HG03432 (cell line): ENCODE results near the gene RSKR.
"Not testable (repeated sequence)": the region's sequence is repeated elsewhere in the genome, so short reads cannot be mapped to it uniquely, and the experiment has no call there.

Source experiments
- ATAC-seq: cut with Tn5 transposase; IDR thresholded peaks from one replicate; pipeline ENCODE4 v1.9.1; 2021; ENCODE audit warnings: mild to moderate bottlenecking, moderate library complexity; ENCODE audit not compliant: unreplicated experiment

RSKR gene

DNA sequence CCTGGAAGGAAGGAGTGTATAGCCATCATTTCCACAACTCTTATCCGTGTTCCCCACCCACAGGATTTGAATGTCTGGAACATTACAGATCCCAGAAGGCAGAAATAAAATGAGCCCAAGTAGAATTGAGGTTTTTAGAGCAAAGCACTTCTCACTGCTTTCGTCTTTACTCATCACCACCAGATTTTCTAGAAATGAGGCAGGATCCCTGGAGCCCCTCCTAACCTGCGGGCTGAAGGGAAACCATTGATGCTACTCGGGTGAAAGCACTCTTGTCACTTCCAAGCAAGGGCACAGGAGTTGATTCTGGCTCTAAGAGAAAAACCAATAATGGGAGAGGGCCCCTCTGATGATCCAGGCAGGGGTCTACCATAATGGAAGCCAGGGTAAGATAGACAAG, 34.5 kb downstream of the RSKR start:
- no peak for ATAC-seq

DNA sequence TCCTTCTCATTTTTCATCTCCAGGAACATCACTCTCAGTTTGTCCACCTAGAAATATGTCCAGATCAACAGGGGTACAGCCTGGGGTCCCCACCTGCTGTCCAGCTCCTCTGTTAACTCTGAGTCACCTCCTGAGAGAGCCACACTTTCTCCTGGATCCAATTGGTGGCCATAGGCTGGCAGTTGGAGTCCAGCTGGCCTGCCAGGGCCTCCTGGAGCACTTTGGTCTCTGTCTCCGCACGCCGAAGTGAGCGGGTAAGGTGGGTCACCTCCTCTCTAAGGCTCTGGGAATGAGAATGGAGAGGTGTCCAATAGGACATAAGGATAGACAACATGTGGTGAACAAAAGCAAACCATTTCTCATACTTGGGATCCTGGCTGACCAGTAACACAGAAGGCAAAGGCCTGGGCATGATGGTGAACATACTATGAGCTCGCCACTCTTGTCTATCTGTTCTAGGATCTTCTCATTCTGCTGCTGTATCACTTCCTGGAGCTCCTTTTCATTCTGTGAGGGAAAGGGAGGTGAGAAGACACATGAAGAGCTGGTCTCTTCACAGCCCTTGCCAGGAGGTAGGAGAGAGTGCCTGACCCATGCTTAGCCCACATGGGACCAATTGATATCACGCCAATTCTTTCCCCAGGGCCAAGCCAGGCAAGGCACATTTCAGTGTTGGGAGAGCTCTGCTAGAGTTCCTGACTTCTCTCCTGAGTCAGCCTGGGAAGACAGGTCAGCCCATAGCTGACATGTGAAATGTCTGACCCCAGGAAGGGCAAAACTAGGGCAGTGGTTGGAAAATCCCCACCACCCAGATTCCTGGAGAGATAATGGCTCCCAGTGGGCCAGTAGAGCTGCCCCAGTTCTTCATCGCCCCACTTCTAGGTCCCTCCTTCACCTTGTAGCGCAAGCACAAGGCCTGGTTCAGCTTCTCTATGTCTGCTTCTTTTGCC, 35.5 kb downstream of the RSKR start:
- ATAC-seq, result no peak

DNA sequence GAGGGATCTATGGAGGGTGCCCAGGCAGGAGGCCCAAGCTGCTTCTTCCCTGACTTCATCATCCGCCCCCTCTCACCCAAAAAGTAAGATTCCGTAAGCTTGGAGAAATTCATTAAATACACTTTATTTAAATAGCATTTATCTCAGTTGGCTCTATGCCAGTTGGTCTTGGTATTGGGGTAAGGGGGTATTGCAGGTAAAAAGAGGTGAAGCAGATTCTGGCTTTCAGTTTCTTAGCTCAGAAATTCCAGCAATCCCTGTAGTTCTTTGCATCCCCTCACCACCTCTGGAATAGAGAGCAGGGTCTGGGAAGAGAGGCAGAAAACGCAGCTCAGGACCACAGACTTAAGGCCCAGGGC, 36.5 kb downstream of the RSKR start:
- no peak for ATAC-seq

DNA sequence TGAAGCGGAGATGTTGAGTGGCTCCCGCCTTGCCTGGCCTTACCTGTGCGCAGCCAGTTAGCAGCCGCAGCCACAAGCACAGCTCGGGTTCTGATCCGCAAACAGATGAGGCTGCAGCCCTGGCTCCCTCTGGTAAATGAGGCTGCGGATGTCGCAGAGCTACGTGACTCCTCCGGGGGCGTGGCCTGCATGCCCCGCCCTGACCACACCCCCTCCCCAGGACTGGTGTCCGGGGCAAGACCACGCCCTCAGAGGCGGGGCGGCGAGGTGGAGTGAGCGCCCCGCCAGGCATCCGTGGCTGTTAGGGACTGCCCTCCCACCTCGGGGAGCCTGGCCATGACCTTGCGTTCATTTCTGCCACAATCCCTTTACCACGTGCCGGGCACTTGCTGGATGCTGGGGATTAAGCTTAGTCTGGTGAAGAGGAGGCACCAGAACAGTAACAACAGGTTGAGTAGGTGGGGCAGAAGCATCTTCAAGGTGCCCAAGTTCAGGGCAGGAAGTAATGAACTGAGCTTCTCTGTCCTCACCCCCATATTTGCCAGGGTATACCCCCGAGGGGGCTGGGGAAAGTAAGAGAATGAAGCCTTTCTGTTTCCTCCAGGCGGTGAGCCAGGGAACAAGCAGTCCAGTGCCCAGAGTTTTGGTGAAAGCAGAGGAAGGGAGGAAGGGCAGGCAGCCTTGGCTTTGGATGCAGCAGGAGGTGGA, 37.1 kb downstream of the RSKR start, which contains the start of gene ALDOC:
TSS of gene ALDOC (minus strand) at position 138 of the 708 bp plus-strand sequence. CDS start 1,363 bp downstream, outside the sequence.
- peak; percentile 85 for ATAC-seq

DNA sequence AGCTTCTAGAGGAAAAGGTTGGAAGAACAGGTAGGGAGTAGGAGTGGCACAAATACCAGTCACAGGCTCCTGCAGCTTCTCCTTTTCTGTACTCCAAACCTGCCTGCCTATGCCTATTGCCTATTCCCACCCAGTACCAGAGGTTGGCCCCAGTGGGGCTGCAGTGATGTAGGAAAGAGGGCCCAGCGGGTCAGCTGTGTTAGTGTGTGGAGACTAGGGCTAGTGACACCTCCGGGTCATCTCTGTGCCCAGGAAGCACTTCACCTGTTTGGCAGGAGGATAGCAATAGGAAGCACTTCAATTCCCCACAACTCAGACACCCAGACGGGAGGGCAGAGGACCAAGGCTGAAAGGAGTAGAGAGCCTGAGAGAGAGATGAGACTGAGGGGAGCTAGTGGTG, 38.0 kb downstream of the RSKR start:
- not testable (repeated sequence) for ATAC-seq

DNA sequence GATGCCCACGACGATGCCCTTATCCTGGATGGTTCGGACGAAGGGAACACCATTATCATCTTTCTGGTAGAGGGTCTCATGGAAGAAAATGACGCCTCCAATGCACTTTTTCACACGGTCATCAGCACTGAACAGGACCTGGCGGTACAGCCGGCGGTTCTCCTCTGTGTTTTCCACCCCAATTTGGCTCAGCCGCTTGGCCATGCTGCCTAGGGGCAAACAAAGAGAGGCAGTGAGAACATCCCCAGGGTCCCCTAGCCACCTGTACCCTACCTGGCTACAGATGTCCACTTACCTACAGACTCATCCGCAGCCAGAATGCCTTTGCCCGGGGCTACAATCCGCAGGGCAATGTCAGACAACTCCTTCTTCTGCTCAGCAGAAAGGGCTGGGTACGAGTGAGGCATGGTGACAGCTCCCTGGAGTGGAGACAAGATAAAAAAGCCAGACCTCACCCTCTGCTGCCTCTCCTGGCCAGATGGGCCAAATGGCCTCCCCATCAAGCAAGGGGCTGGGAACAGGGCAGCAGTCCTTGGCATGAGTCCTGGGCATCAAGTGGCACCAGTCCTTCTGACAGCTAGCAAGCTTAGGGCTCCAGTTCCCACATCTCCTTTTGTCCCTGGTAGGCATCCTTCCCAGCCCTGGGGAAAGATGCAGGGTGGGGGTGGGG, 38.7 kb downstream of the RSKR start:
- ATAC-seq, result no peak

DNA sequence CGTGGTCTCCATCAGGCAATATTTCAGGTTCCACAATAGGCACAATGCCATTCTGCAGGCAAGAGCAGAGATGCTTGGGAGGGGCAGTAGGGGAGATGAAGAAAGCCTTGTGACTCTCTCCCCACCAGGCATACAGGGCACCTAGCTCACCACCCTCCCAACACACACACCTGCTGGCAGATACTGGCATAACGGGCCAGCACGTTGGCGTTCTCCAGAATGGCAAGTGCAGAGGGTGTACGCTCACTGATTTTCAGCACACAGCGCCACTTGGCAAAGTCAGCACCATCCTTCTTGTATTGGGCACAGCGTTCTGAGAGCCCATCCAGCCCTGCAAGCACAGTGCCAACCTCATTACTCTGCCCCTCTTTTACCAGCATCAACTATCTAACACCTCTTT, 39.5 kb downstream of the RSKR start:
- ATAC-seq, result no peak

DNA sequence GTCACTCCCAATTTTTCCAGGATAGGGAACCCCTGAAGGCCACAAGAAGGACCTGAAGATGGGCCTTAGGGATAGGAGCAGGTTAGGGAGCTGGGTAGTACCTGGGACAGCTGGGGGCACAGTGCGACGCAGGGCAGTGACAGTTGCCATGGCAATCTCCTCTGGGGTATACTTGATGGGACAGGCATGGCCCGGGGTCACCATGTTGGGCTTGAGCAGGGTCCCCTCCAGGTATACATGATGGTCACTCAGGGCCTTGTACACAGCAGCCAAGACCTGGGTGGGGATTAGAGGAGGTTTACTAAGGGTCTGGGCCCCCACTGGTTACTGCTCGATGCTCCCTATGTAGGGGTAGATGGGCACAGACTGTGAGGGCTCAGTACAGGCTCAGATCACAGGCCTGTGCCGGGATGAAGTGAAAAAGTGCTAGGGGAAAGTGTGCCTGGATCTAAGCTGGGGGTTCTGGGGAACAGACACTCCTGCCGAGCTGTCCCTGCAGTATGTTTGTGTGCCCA, 40.0 kb downstream of the RSKR start:
- ATAC-seq, result no peak

DNA sequence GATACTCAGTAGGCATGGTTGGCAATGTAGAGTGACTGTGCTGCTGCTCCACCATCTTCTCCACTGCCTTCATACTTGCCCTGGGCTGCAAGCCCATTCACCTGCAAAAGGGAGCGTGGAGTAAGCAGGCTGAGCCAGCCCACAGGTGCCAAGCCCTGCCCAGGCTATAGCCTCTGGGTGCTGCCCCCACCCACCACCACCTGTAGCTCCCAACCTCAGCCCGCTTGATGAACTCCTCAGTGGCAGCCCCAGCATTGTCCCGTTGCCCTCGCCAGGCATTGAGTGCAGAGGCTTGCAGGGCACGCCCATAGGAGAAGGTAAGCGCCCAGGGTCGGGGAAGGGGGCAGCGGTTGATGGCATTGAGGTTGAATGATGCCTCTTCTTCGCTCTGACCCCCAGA, 40.5 kb downstream of the RSKR start:
- ATAC-seq, result no peak

DNA sequence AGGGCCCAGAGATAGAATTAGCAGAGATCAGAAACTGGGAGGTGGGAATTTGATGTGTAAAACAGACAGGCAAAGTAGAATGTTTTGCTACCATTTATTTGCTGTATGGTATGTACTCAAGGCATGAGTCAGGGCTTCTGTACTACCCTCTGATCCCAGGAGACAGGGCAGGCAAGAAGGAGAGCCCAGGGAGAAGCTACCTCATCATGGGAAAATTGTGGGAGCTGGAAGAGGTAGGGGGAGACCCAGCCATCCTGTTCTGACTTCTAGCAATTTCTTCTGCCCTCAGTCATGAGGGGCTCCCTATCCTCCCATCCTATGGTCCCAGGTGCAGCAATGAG, 41.0 kb downstream of the RSKR start:
- ATAC-seq, result no peak

DNA sequence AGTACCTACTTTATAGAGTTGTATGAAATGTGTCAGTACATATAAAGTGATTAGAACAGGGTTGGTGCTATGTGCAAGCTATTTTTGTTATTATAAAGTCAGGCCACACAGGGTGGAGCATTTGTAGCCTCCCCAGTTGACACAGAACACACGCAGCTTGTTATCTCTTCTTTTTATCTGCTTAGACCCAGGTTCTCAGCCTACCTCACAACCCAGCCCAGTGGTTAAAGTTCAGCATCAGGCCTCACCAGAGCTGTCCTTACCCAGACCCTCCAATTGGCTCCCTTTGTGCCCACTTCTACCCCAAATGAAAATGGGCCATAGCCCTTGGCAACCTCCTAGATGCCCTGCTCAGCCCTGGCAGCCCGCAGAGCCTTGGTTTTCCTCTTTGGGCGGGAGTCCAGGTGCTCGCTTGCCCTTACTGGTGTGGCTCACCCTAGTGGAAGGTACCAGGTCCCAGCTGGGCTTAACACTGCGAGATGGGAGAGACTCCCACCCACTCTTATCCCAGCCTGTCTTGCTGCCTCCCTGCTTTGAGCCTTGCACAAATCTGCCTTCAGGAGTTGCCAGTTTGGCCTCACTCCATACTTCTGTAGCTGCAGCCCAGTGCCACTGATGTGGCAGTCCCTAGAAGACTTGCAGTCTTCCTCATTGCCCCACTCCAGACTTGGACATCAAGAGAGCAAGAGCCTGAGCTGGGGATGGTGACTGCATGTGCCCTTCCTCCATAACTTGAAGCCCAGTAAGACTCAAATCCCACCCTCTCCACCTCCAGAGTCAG, 41.5 kb downstream of the RSKR start:
- no peak for ATAC-seq

DNA sequence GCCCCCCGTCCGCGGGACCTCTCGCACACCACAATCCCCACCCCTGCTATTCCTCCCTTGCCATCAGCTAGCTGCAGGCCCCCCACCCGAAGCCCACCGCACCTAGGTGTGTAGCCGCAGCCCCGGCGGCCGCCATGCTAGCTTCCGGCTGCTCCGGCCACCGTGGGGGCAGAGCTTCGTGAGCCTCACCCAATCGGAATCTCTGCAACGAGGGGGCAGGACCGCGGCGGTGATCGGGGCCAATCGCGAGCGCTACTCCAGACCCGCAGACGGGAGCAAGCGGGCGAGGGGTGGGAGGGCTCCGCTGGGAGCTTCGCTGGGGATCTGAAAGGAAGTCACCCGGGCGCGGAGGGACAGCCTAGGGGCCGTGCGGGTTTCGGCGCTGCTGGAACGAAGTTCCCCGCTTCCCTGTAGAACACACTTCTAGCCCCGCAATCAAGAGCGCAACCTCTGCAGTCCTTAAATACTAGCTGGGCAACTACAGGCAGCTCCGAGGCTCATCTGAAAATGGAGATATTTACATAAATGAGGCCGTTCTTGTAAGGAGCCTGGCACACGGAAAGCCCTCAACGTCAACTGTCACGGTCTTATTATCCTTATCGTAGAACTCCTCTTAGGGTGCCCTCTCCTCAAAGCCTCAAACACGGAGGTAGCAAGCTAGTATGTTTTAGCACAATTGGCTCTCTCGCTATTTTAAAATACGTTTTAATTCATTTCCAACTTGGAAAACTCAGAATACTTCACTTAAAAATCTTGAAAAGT, 42.4 kb downstream of the RSKR start, which contains the start of gene PIGS:
TSS of gene PIGS (minus strand) at position 164 of the 762 bp plus-strand sequence. CDS start at position 136, 28 bp downstream.
- peak; percentile 81 for ATAC-seq

DNA sequence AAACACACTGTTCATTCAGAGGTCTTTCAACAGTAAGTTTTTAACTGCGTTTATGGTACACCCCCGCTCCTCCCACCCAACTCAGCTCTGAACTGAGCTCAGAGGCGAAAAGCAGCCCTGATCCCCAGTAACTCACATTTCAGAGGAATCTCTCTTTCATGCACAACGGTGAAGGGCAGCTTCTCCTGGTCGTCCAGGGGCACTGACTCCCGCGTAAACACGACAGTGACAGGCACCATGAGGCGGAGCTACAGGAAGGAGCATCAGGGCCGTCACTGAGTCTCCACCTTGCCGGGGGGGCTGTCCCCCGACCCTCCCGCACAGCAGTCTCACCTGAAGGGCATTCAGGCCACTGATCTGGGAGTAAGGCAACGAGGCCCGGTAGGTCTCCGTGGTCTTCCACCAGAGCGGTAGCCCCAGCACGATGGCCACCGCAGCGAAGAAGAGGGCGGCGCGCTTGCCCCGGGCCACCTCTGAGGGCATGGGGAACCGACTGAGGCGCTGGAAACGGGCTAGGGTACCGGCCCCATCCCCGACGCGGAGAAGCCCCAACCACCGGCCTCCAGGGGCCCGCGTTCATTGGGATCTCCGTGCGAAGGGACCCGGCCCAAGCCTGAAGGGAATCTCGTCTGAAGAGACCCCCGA, 43.1 kb downstream of the RSKR start:
- ATAC-seq, result peak; percentile 31

DNA sequence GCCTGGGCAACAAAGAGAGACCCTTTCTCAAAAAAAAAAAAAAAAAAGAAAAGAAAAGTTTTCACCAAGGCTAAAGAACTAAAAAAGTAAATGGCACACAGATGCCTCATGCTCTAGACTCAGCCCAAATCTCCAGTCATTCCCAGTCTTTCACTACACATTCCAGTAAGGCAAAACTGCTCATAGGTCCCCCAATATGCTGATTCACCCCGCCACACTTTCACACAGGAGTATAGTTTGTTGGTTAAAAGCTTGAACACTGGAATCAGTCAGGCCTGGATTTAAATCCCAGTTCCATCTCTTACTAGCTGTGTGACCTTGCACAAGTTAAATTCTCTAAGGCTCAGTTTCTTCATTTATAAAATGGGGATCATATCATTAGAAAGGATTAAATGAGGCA, 44.5 kb downstream of the RSKR start:
- ATAC-seq, result no peak

DNA sequence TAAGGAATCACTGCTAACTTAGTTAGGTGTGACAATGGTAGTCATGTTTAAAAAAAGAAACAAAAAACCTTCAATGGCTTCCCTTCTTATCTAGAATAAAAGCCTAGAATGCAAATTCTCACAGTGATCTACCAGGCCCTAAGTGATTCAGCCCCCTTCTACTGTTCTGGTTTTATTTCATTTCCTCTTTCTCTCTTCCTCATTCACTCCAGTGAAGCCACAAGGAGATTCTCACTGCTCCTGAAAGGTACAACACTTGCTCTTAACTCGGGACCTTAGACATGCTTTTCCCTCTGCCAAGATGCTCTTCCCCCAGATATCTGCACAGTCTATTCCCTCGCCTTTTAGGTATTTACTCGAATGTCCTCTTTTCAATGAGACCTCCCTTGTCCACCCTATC, 46.4 kb downstream of the RSKR start:
- ATAC-seq, result no peak

DNA sequence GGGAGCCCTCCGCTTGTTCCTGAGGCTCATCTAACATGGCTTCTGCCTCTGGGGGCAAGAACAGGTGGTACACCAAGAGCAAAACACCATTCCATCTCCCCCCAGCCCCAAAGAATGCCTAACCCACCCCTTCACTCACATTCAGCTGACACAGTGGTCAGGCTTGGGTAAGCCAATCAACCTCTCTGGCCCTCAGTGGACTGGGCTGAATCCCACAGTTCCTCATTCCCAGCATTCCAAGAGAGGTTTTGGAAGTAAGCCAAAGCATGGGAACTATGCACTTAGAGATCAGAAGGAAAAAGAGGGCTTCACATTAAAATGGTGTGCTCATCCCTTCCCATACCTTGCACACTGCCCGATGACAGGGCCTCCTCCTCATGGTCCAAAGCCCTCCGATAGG, 50.5 kb downstream of the RSKR start:
- no peak for ATAC-seq
